Ishikawa (cell line): ENCODE results near the gene CCT3.

ENCODE experiments used
- EP300 ChIP-seq: IDR thresholded peaks from 2 replicates; pipeline ENCODE4 v1.6.1; 2012; ENCODE audit warnings: borderline replicate concordance
- FOXM1 ChIP-seq: IDR thresholded peaks from 2 replicates; pipeline ENCODE4 v1.6.1; 2012; ENCODE audit warnings: low read depth, borderline replicate concordance
- TF ChIP-seq, protein P1 (sequence below): IDR thresholded peaks from 2 replicates; pipeline ENCODE4 v1.6.1; 2012

DNA sequence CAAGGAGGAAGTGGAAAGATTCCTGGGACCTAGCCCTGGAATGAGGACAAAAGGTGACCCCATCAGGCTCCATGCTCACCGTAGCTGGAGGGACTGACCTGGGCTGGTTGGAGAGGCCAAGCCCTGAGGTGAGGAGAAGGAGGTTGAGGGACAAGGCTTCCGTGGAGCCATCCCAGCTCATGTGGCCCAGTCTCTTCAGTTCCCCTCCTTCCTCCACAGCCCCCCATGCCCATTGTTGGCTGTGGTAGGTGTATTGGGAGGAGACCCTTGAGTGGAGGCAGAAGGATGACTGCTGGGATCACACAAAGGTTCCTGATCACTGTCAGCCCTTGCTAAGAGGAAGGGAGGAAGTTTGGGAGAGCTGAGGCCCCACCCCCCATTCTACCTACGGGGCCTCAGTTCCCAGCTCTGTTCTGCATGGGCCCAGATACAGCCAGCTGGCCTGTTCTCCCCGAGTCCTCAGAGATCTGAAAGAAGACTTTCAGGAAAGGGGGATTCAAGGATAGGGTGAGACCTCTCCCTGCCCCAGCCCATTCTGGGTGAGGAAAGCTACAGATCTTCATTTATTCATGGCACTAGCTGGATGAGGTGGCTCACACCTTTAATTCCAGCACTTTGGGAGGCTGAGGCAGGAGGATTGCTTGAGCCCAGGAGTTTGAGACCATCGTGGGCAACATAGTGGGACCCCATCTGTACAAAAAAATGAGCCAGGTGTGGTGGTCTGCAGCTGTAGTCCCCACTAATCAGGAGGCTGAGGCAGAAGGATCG, 48.2 kb upstream of the CCT3 start:
- TF ChIP-seq EP300: no peak
- no peak for TF ChIP-seq FOXM1
- TF ChIP-seq, protein P1, sequence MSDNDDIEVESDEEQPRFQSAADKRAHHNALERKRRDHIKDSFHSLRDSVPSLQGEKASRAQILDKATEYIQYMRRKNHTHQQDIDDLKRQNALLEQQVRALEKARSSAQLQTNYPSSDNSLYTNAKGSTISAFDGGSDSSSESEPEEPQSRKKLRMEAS: no peak
